Lower lobe of right lung (tissue), 2 donors: ENCODE measurements around the gene PDHA2. TPM values are rescaled to one million over a fixed set of nuclear protein-coding genes. Genes with fewer than 3 reads are reported as not detected.
"Not testable (repeated sequence)": the region's sequence is repeated elsewhere in the genome, so short reads cannot be mapped to it uniquely, and the experiment has no call there.

Experiments used
- ATAC-seq, 2 donors: fragments of 200-7000 bp; cut with Tn5 transposase; one replicate each; pipeline ENCODE4 v1.9.1; 2020 to 2022; ENCODE audit warnings: mild to moderate bottlenecking in 2 of 2, moderate library complexity in 2 of 2
- DNase-seq: peaks from one replicate; pipeline ENCODE4 v3.0.0-alpha.2; 2020
- H3K27ac ChIP-seq: fragments of 200-600 bp; one replicate; pipeline ENCODE4 v1.8.0; 2022
- H3K27me3 ChIP-seq: fragments of 200-600 bp; one replicate; pipeline ENCODE4 v1.8.0; 2022; ENCODE audit warnings: low read depth
- H3K36me3 ChIP-seq: fragments of 200-600 bp; one replicate; pipeline ENCODE4 v1.8.0; 2022; ENCODE audit warnings: mild to moderate bottlenecking
- H3K4me1 ChIP-seq: fragments of 200-600 bp; one replicate; pipeline ENCODE4 v1.8.0; 2022
- H3K4me3 ChIP-seq: fragments of 200-600 bp; one replicate; pipeline ENCODE4 v1.8.0; 2022; ENCODE audit warnings: mild to moderate bottlenecking
- H3K9me3 ChIP-seq: fragments of 200-600 bp; one replicate; pipeline ENCODE4 v1.8.0; 2022
- intact Hi-C: fragments of 100-400 bp; cut with DNase I; formaldehyde crosslinking; loops from one replicate; pipeline ENCODE4 v1.11.0; 2022
- total RNA-seq: library from RNA; stranded (reverse); fragmentation: NEBNext Ultra II Directional; extraction: Animal tissue kit (Norgen Biotek cat#: 25700); gene quantifications from one replicate; pipeline ENCODE4 v1.2.1, GENCODE V29; 2021
- TF ChIP-seq, protein P1 (sequence below): fragments of 200-600 bp; IDR thresholded peaks from one replicate; pipeline ENCODE4 v1.8.0; 2022; ENCODE audit warnings: antibody characterized with exemption, mild to moderate bottlenecking
- donor health status: DM: no; HTN: yes; CAD: no; lungs with severe emphysema.

The PDHA2 gene
- total RNA-seq, 1 donor from 2014 or later: not detected

DNA sequence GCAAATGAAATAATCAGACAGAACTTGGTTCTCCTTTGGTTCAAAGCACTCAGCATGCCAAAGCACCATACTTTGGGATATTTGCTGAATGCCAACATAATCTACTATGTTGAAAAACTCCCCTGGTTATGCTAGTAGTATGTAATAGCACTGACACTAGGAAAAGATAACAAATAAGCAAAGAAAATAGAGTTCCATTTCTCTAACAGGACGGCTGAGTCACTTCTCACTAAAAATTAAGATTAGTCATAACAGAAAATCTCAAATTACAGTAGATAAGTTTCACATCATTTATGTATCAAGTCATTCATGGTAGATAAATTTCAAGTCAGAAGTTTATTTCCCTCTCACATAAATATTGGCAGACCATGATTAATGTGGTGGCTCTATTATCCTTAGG lies 17.9 kb downstream of the PDHA2 start:
- no peak for ATAC-seq
- Histone ChIP-seq H3K4me3 (no peak overlapping the region), H3K27ac (no peak overlapping the region), H3K4me1 (no peaks in the 10 kb centered on the region), H3K27me3 (no peaks in the 10 kb centered on the region), H3K36me3 (no peaks in the 10 kb centered on the region), H3K9me3 (no peaks in the 10 kb centered on the region)
- TF ChIP-seq, protein P1, sequence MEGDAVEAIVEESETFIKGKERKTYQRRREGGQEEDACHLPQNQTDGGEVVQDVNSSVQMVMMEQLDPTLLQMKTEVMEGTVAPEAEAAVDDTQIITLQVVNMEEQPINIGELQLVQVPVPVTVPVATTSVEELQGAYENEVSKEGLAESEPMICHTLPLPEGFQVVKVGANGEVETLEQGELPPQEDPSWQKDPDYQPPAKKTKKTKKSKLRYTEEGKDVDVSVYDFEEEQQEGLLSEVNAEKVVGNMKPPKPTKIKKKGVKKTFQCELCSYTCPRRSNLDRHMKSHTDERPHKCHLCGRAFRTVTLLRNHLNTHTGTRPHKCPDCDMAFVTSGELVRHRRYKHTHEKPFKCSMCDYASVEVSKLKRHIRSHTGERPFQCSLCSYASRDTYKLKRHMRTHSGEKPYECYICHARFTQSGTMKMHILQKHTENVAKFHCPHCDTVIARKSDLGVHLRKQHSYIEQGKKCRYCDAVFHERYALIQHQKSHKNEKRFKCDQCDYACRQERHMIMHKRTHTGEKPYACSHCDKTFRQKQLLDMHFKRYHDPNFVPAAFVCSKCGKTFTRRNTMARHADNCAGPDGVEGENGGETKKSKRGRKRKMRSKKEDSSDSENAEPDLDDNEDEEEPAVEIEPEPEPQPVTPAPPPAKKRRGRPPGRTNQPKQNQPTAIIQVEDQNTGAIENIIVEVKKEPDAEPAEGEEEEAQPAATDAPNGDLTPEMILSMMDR: no peak
- no peak for DNase-seq
- intact Hi-C loops: no loop called here

DNA sequence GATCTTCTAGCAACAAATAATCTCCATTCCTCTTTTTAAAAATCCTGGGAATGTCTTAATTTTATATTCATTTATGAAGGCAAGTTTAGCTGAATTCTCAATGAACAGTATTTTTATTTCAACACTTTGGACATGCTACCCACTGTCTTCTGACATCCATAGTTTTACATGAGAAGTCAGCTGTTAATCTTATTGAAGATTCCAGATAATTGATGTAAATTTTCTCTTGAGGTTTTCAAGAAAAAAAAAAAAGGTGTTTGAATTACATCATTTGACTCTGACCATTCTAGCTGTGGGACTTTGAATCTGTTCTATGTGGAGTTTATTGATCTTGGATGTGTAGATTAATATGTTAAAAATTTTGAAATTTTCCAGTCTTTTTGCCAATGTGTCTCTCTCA lies 28.0 kb downstream of the PDHA2 start:
- Histone ChIP-seq H3K9me3 (peaks cover 11% of the 10 kb centered on the region), H3K4me3 (no peak overlapping the region), H3K27ac (no peak overlapping the region), H3K36me3 (no peaks in the 10 kb centered on the region), H3K4me1 (no peaks in the 10 kb centered on the region), H3K27me3 (no peaks in the 10 kb centered on the region)
- intact Hi-C loops: no loop called here
- no peak for DNase-seq
- TF ChIP-seq, protein P1: no peak
- ATAC-seq: no peak

DNA sequence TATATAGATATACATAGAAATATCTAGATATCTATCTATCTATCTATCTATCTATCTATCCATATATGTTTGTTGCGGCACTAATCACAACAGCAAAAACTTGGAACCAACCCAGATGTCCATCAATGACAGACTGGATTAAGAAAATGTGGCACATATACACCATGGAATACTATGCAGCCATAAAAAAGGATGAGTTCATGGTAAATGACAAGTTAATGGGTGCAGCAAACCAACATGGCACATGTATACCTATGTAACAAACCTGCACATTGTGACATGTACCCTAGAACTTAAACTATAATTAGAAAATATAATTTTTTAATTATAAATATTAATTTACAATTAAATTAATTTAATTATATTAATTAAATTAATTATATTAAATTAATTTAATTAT lies 29.5 kb downstream of the PDHA2 start:
- ATAC-seq, H3K27me3 ChIP-seq, H3K4me1 ChIP-seq, intact Hi-C loops, DNase-seq, H3K36me3 ChIP-seq, H3K4me3 ChIP-seq, H3K27ac ChIP-seq: not testable (repeated sequence)
- H3K9me3 ChIP-seq: peaks cover 11% of the 10 kb centered on the region

DNA sequence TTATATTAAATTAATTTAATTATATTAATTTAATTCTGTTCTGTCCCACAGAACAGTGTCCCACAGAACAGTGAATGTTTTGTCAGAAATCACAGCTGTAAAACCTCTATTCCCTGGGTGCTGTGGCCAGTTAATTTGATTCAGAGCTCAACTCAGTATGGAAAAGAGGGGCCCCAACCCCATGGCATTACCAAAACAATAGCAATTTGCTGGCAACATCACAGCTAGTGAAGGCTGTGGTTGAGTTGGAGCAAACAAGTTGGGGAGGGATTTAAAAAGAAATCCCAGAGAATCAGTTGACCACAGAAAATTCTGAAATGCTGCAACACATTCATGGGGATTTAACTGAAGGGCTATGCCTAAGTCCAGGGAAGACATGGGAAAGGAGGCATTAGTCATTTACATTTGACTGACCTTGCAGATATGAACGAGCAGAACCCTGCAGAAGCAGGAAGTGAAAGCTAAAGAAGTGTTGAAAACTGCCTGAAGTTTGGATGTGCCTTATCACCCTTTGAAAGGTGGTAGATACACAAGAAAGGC lies 30.1 kb downstream of the PDHA2 start:
- DNase-seq (no peak), ATAC-seq (no peak)
- Histone ChIP-seq H3K36me3 (no peaks in the 10 kb centered on the region), H3K4me1 (no peaks in the 10 kb centered on the region), H3K4me3 (no peak overlapping the region), H3K27ac (no peak overlapping the region), H3K9me3 (peaks cover 11% of the 10 kb centered on the region), H3K27me3 (no peaks in the 10 kb centered on the region)
- intact Hi-C loops: no loop called here
- TF ChIP-seq, protein P1: no peak

DNA sequence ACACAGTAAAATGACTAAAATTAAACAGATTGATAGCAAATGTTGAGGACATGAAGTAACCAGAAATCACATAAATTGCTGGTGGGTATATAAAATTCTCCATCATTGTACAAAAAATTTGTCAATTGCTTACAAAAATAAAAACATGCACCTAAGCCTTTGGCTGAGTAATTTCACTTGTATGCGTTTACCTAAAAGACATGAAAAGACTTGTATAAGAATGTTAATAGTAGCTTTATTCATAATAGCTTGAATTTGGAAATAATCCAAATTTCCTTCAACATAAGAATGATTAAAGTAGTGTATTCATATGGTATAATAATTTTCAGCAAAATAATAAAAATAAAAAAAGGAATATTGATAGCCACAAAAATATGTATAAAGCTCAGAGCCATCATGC lies 37.7 kb downstream of the PDHA2 start:
- TF ChIP-seq, protein P1: no peak
- Histone ChIP-seq H3K4me3 (no peak overlapping the region), H3K36me3 (no peaks in the 10 kb centered on the region), H3K27ac (no peak overlapping the region), H3K4me1 (no peaks in the 10 kb centered on the region), H3K27me3 (no peaks in the 10 kb centered on the region), H3K9me3 (no peaks in the 10 kb centered on the region)
- intact Hi-C loops: no loop called here
- DNase-seq (no peak), ATAC-seq (no peak)

DNA sequence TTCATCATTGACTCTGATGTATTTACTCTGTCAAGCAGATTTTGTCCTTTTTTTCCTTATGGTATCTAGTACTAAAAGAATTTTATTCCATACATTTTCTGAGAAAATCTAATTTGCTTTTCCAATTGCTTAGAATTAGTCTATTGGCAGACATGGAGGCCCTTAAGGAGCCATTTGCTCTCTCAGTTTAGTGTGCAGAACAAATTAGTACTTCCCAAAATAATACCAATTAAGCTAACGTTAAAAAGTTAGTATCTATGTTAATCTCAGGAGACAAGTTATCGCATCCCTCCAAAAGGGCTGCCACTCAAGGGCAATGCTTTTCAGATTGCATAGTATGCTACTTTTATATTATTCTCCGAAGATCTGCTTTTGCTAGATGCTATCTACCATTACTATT lies 47.7 kb downstream of the PDHA2 start:
- no peaks in the 10 kb centered on the region for H3K27me3 ChIP-seq
- intact Hi-C loops: no loop called here
- no peak overlapping the region for H3K27ac ChIP-seq
- no peaks in the 10 kb centered on the region for H3K4me1 ChIP-seq
- no peak for DNase-seq
- H3K36me3 ChIP-seq: no peaks in the 10 kb centered on the region
- ATAC-seq: no peak
- TF ChIP-seq, protein P1: no peak
- no peak overlapping the region for H3K4me3 ChIP-seq
- no peaks in the 10 kb centered on the region for H3K9me3 ChIP-seq
